NT2/D1 (cell line): ENCODE data around the gene GPR62.

Source experiments
- DNase-seq: peaks from one replicate; pipeline ENCODE4 v3.0.0-alpha.2; 2011; ENCODE audit warnings: low read depth, low spot score
- H3K27me3 ChIP-seq: 2 replicates; pipeline ENCODE4 v1.6.0; 2011; ENCODE audit warnings: mild to moderate bottlenecking; ENCODE audit not compliant: insufficient read length, insufficient read depth
- H3K36me3 ChIP-seq: 2 replicates; pipeline ENCODE4 v1.6.1; 2011; ENCODE audit warnings: mild to moderate bottlenecking, low read length, mixed read lengths; ENCODE audit not compliant: insufficient read depth, insufficient read length
- H3K4me1 ChIP-seq: 2 replicates; pipeline ENCODE4 v1.5.1; 2011; ENCODE audit not compliant: insufficient read depth, insufficient read length
- H3K4me3 ChIP-seq: 2 replicates; pipeline ENCODE4 v1.5.1; 2011; ENCODE audit warnings: low read depth; ENCODE audit not compliant: insufficient read length
- H3K9ac ChIP-seq: 2 replicates; pipeline ENCODE4 v1.6.0; 2011; ENCODE audit warnings: low read depth; ENCODE audit not compliant: insufficient read length
- H3K9me3 ChIP-seq: 2 replicates; pipeline ENCODE4 v1.5.1; 2011; ENCODE audit warnings: mild to moderate bottlenecking, low read length; ENCODE audit not compliant: insufficient read depth
- SUZ12 ChIP-seq: IDR thresholded peaks from 2 replicates; pipeline ENCODE4 v1.6.1; 2011; ENCODE audit not compliant: insufficient read length, insufficient read depth; ENCODE audit errors: extremely low read depth
- YY1 ChIP-seq: IDR thresholded peaks from 2 replicates; pipeline ENCODE4 v1.6.1; 2011; ENCODE audit not compliant: insufficient read length, insufficient read depth
- ZNF274 ChIP-seq: IDR thresholded peaks from 2 replicates; pipeline ENCODE4 v1.6.1; 2011; ENCODE audit warnings: mild to moderate bottlenecking, low read depth, low read length

GPR62 gene

GRCh38 chr3:51945031-51945840, 9.9 kb upstream of the GPR62 start:
- peaks cover 4% of the 10 kb centered on the region for H3K4me1 ChIP-seq
- peaks cover 9% of the 10 kb centered on the region for H3K27me3 ChIP-seq
- no peak overlapping the region for H3K9ac ChIP-seq
- H3K36me3 ChIP-seq, result peaks cover 7% of the 10 kb centered on the region
- H3K4me3 ChIP-seq, result no peak overlapping the region
- TF ChIP-seq YY1, result no peak
- no peak for TF ChIP-seq ZNF274
- no peak for TF ChIP-seq SUZ12
- DNase-seq, result no peak
- no peaks in the 10 kb centered on the region for H3K9me3 ChIP-seq

- Histone ChIP-seq H3K9me3 (no peaks in the 10 kb centered on the region), H3K4me1 (peaks cover 4% of the 10 kb centered on the region), H3K4me3 (no peak overlapping the region), H3K9ac (no peak overlapping the region), H3K27me3 (peaks cover 9% of the 10 kb centered on the region), H3K36me3 (no peaks in the 10 kb centered on the region)
- DNase-seq, result no peak
- TF ChIP-seq SUZ12 (no peak), YY1 (no peak), ZNF274 (no peak)
These were observed 9.1 kb upstream of the GPR62 start for GRCh38 chr3:51945926-51946705.

GRCh38 chr3:51946796-51947195, 8.4 kb upstream of the GPR62 start:
- no peak overlapping the region for H3K9ac ChIP-seq
- no peaks in the 10 kb centered on the region for H3K9me3 ChIP-seq
- no peak for TF ChIP-seq YY1
- no peak for TF ChIP-seq ZNF274
- TF ChIP-seq SUZ12, result no peak
- H3K4me1 ChIP-seq, result peaks cover 4% of the 10 kb centered on the region
- peaks cover 9% of the 10 kb centered on the region for H3K27me3 ChIP-seq
- no peak overlapping the region for H3K4me3 ChIP-seq
- no peak for DNase-seq
- H3K36me3 ChIP-seq, result no peaks in the 10 kb centered on the region

GRCh38 chr3:51947215-51947900, 7.8 kb upstream of the GPR62 start:
- Histone ChIP-seq H3K4me1 (peaks cover 4% of the 10 kb centered on the region), H3K36me3 (no peaks in the 10 kb centered on the region), H3K4me3 (no peak overlapping the region), H3K9ac (no peak overlapping the region), H3K27me3 (peaks cover 13% of the 10 kb centered on the region), H3K9me3 (no peaks in the 10 kb centered on the region)
- TF ChIP-seq ZNF274, result no peak
- no peak for TF ChIP-seq SUZ12
- TF ChIP-seq YY1, result no peak
- DNase-seq, result no peak

GRCh38 chr3:51948016-51948580, 7.1 kb upstream of the GPR62 start:
- peaks cover 13% of the 10 kb centered on the region for H3K27me3 ChIP-seq
- no peaks in the 10 kb centered on the region for H3K36me3 ChIP-seq
- no peak overlapping the region for H3K4me3 ChIP-seq
- no peak for DNase-seq
- TF ChIP-seq SUZ12, result no peak
- TF ChIP-seq ZNF274, result no peak
- no peak for TF ChIP-seq YY1
- H3K4me1 ChIP-seq, result peaks cover 4% of the 10 kb centered on the region
- H3K9ac ChIP-seq, result no peak overlapping the region
- H3K9me3 ChIP-seq, result no peaks in the 10 kb centered on the region

GRCh38 chr3:51949121-51949520, 6.1 kb upstream of the GPR62 start:
- TF ChIP-seq SUZ12 (no peak), YY1 (no peak), ZNF274 (no peak)
- Histone ChIP-seq H3K4me1 (peaks cover 4% of the 10 kb centered on the region), H3K36me3 (no peaks in the 10 kb centered on the region), H3K4me3 (no peak overlapping the region), H3K9me3 (no peaks in the 10 kb centered on the region), H3K27me3 (peaks cover 22% of the 10 kb centered on the region), H3K9ac (no peak overlapping the region)
- no peak for DNase-seq

GRCh38 chr3:51950899-51951298, 4.3 kb upstream of the GPR62 start:
- no peak for DNase-seq
- Histone ChIP-seq H3K27me3 (peaks cover 35% of the 10 kb centered on the region), H3K4me3 (no peak overlapping the region), H3K4me1 (peaks cover 11% of the 10 kb centered on the region), H3K9me3 (no peaks in the 10 kb centered on the region), H3K9ac (no peak overlapping the region), H3K36me3 (no peaks in the 10 kb centered on the region)
- no peak for TF ChIP-seq ZNF274
- no peak for TF ChIP-seq YY1
- no peak for TF ChIP-seq SUZ12
